DOHH2 (cell line): ENCODE results near the gene N4BP2.

Experiments
- H3F3A ChIP-seq: fragments of 200-600 bp; sonication (generic), shearing (Covaris generic); 2 replicates; pipeline ENCODE4 v1.6.0; 2016; ENCODE audit warnings: antibody characterized with exemption, mild to moderate bottlenecking; ENCODE audit not compliant: control insufficient read depth, insufficient read depth
- H3K27ac ChIP-seq: fragments of 200-600 bp; sonication (generic); 2 replicates; pipeline ENCODE4 v1.5.1; 2014; ENCODE audit warnings: low read depth, mild to moderate bottlenecking, low read length, moderate library complexity
- H3K27me3 ChIP-seq: fragments of 200-600 bp; sonication (generic); 2 replicates; pipeline ENCODE4 v1.6.1; 2014; ENCODE audit warnings: mild to moderate bottlenecking, low read length, mixed read lengths; ENCODE audit not compliant: control insufficient read depth
- H3K36me3 ChIP-seq: fragments of 200-600 bp; sonication (generic); 2 replicates; pipeline ENCODE4 v1.6.1; 2014; ENCODE audit warnings: mild to moderate bottlenecking, low read length, moderate library complexity, mixed read lengths; ENCODE audit not compliant: control insufficient read depth
- H3K4me1 ChIP-seq: fragments of 200-600 bp; sonication (generic); 2 replicates; pipeline ENCODE4 v1.6.1; 2014; ENCODE audit warnings: mild to moderate bottlenecking, low read length, mixed read lengths; ENCODE audit not compliant: control insufficient read depth
- H3K4me2 ChIP-seq: fragments of 200-600 bp; sonication (generic); 2 replicates; pipeline ENCODE4 v1.6.0; 2014; ENCODE audit warnings: mild to moderate bottlenecking, low read length, moderate library complexity
- H3K4me3 ChIP-seq: fragments of 200-600 bp; sonication (generic); 2 replicates; pipeline ENCODE4 v1.5.1; 2014; ENCODE audit warnings: mild to moderate bottlenecking, low read length, mixed read lengths
- H3K79me2 ChIP-seq: fragments of 200-600 bp; sonication (generic); 2 replicates; pipeline ENCODE4 v1.6.1; 2014; ENCODE audit warnings: mild to moderate bottlenecking, low read length, mixed read lengths; ENCODE audit not compliant: control insufficient read depth
- H3K9me2 ChIP-seq: fragments of 200-600 bp; sonication (generic); replicated peaks from 2 replicates; pipeline ENCODE4 v1.6.1; 2014; ENCODE audit warnings: mild to moderate bottlenecking, low read length, mixed read lengths; ENCODE audit not compliant: control insufficient read depth
- H3K9me3 ChIP-seq: fragments of 200-600 bp; sonication (generic); 2 replicates; pipeline ENCODE4 v1.6.1; 2014; ENCODE audit warnings: antibody characterized with exemption, low read length, mixed read lengths; ENCODE audit not compliant: control insufficient read depth, insufficient read depth
- H4K20me1 ChIP-seq: fragments of 200-600 bp; sonication (generic); 2 replicates; pipeline ENCODE4 v1.6.0; 2014; ENCODE audit warnings: low read depth, mild to moderate bottlenecking, antibody characterized with exemption, low read length, moderate library complexity; ENCODE audit not compliant: control insufficient read depth, insufficient read depth
- CTCF ChIP-seq: fragments of 200-600 bp; sonication (generic); IDR thresholded peaks from one replicate; pipeline ENCODE4 v1.5.1; 2014; ENCODE audit warnings: antibody characterized with exemption, mild to moderate bottlenecking, low read depth, low read length; ENCODE audit not compliant: poor library complexity, severe bottlenecking
- EZH2phosphoT487 ChIP-seq: fragments of 200-600 bp; sonication (generic); IDR thresholded peaks from 2 replicates; pipeline ENCODE4 v1.6.1; 2017; ENCODE audit warnings: borderline replicate concordance, mild to moderate bottlenecking, antibody characterized with exemption, low read length, moderate library complexity, mixed read lengths

Gene N4BP2

GRCh38 chr4:40066651-40067050 is 10.0 kb downstream of the N4BP2 start:
- Histone ChIP-seq H3K79me2 (peaks cover 53% of the 10 kb centered on the region), H3K27me3 (no peaks in the 10 kb centered on the region), H4K20me1 (no peaks in the 10 kb centered on the region), H3K27ac (no peak overlapping the region), H3K4me1 (no peaks in the 10 kb centered on the region), H3K36me3 (peaks cover 9% of the 10 kb centered on the region), H3K4me2 (no peak overlapping the region), H3K9me2 (no peaks in the 10 kb centered on the region), H3K9me3 (no peaks in the 10 kb centered on the region), H3F3A (0 out of 2 replicates have a peak, but pooled peaks cover 2% of the 10 kb centered on the region), H3K4me3 (no peak overlapping the region)
- no peak for TF ChIP-seq CTCF
- TF ChIP-seq EZH2phosphoT487 = no peak

- no peak overlapping the region for H3K27ac ChIP-seq
- no peak overlapping the region for H3K4me3 ChIP-seq
- no peaks in the 10 kb centered on the region for H3F3A ChIP-seq
- H4K20me1 ChIP-seq = no peaks in the 10 kb centered on the region
- TF ChIP-seq CTCF (no peak), EZH2phosphoT487 (no peak)
- no peaks in the 10 kb centered on the region for H3K9me2 ChIP-seq
- H3K79me2 ChIP-seq = peaks cover 32% of the 10 kb centered on the region
- H3K9me3 ChIP-seq = no peaks in the 10 kb centered on the region
- no peaks in the 10 kb centered on the region for H3K27me3 ChIP-seq
- H3K4me1 ChIP-seq = no peaks in the 10 kb centered on the region
- H3K36me3 ChIP-seq = peaks cover 6% of the 10 kb centered on the region
- no peak overlapping the region for H3K4me2 ChIP-seq
These were observed 13.7 kb downstream of the N4BP2 start for GRCh38 chr4:40070387-40070786.

- Histone ChIP-seq H4K20me1 (no peaks in the 10 kb centered on the region; the same call in 1 of the 2 replicates), H3K4me2 (no peak overlapping the region), H3K4me3 (no peak overlapping the region), H3K9me3 (no peaks in the 10 kb centered on the region), H3K79me2 (no peaks in the 10 kb centered on the region), H3K9me2 (no peaks in the 10 kb centered on the region), H3K27ac (no peak overlapping the region), H3K4me1 (0 out of 2 replicates have a peak, but pooled peaks cover 3% of the 10 kb centered on the region), H3K27me3 (no peaks in the 10 kb centered on the region), H3F3A (no peaks in the 10 kb centered on the region), H3K36me3 (no peaks in the 10 kb centered on the region)
- TF ChIP-seq EZH2phosphoT487 (no peak), CTCF (no peak)
These were observed 29.8 kb downstream of the N4BP2 start for GRCh38 chr4:40086421-40086820.
